Keratinocyte (primary cell): Measurements from ENCODE around the gene FOXP2. TPM values are rescaled to one million over a fixed set of nuclear protein-coding genes. Genes with fewer than 3 reads are reported as not detected.

ENCODE experiments used
- DNase-seq: peaks from one replicate; pipeline ENCODE4 v3.0.0-alpha.2; 2011; ENCODE audit warnings: low read depth, missing footprints, low spot score
- FAIRE-seq: peaks from 2 replicates; lab custom pipeline; 2011; peaks lifted over from hg19 to GRCh38; lab: Jason Lieb, UNC
- H2AFZ ChIP-seq: 2 replicates; pipeline ENCODE4 v1.6.0; 2012; ENCODE audit warnings: low read length, control low read depth, inconsistent platforms; ENCODE audit not compliant: control insufficient read depth
- H3K27ac ChIP-seq: 2 replicates; pipeline ENCODE4 v1.5.1; 2011; ENCODE audit warnings: low read length; ENCODE audit not compliant: control insufficient read depth, insufficient read depth
- H3K27me3 ChIP-seq: 3 replicates; pipeline ENCODE4 v1.6.0; 2011; ENCODE audit warnings: low read length; ENCODE audit not compliant: control insufficient read depth, insufficient read depth; ENCODE audit errors: extremely low read depth
- H3K36me3 ChIP-seq, 2 experiments: 2 replicates in 1 of 2; 3 replicates in 1 of 2; pipeline ENCODE4 v1.5.1; 2011; ENCODE audit warnings: low read length in 2 of 2, mild to moderate bottlenecking in 1 of 2; ENCODE audit not compliant: control insufficient read depth in 2 of 2, insufficient read depth in 2 of 2; ENCODE audit errors: extremely low read depth in 1 of 2
- H3K4me1 ChIP-seq: 3 replicates; pipeline ENCODE4 v1.5.1; 2011; ENCODE audit warnings: low read length; ENCODE audit not compliant: control insufficient read depth, insufficient read depth; ENCODE audit errors: extremely low read depth
- H3K4me2 ChIP-seq: 3 replicates; pipeline ENCODE4 v1.6.0; 2011; ENCODE audit warnings: low read depth, low read length; ENCODE audit not compliant: control insufficient read depth, insufficient read depth; ENCODE audit errors: extremely low read depth
- H3K4me3 ChIP-seq, 3 experiments: fragments of 200-600 bp in 1 of 3; sonication (generic) in 1 of 3; 2 replicates in 2 of 3; 3 replicates in 1 of 3; pipeline ENCODE4 v1.5.1; 2011 to 2016; ENCODE audit warnings: low read length in 3 of 3, mild to moderate bottlenecking in 3 of 3, control low read depth in 2 of 3, inconsistent platforms in 1 of 3, low read depth in 1 of 3, mixed read lengths in 1 of 3, mixed run types in 1 of 3, moderate library complexity in 1 of 3; ENCODE audit not compliant: control insufficient read depth in 2 of 3, insufficient read depth in 2 of 3; ENCODE audit errors: extremely low read depth in 1 of 3
- H3K79me2 ChIP-seq: 2 replicates; pipeline ENCODE4 v1.6.0; 2012; ENCODE audit warnings: low read length; ENCODE audit not compliant: control insufficient read depth, insufficient read depth
- H3K9ac ChIP-seq: 3 replicates; pipeline ENCODE4 v1.6.0; 2011; ENCODE audit warnings: low read length; ENCODE audit not compliant: control insufficient read depth, insufficient read depth; ENCODE audit errors: extremely low read depth
- H3K9me1 ChIP-seq: 3 replicates; pipeline ENCODE4 v1.6.0; 2011; ENCODE audit warnings: low read length; ENCODE audit not compliant: control insufficient read depth, insufficient read depth; ENCODE audit errors: extremely low read depth
- H3K9me3 ChIP-seq: 2 replicates; pipeline ENCODE4 v1.5.1; 2012; ENCODE audit warnings: low read depth, low read length; ENCODE audit not compliant: control insufficient read depth
- H4K20me1 ChIP-seq: 3 replicates; pipeline ENCODE4 v1.6.0; 2011; ENCODE audit warnings: low read length; ENCODE audit not compliant: control insufficient read depth, insufficient read depth; ENCODE audit errors: extremely low read depth
- CTCF ChIP-seq, 3 experiments: IDR thresholded peaks in 1 of 3; conservative IDR thresholded peaks in 1 of 3; optimal IDR thresholded peaks in 1 of 3; 2 replicates in 2 of 3; 3 replicates in 1 of 3; pipeline versions ENCODE3 to v1.5.1; 2011; ENCODE audit warnings: low read length in 3 of 3, mild to moderate bottlenecking in 3 of 3, moderate library complexity in 2 of 3, control low read depth in 1 of 3, inconsistent platforms in 1 of 3; ENCODE audit not compliant: insufficient read depth in 2 of 3; ENCODE audit errors: extremely low read depth in 1 of 3
- EZH2 ChIP-seq: IDR thresholded peaks from one replicate; pipeline ENCODE4 v1.6.1; 2012; ENCODE audit warnings: inconsistent platforms, mild to moderate bottlenecking, low read length, moderate library complexity
- dilution Hi-C: fragments of 300-500 bp; cut with MboI; formaldehyde crosslinking; loops from one replicate; pipeline ENCODE4 v1.7.0; 2020; ENCODE audit warnings: low sequenced_read_pairs; ENCODE audit not compliant: extremely low pct_ligation_motif_present
- polyA plus RNA-seq, 5 experiments: library from polyadenylated mRNA; depleted of rRNA in 3 of 5; stranded (reverse) in 3 of 5; stranded (forward) in 1 of 5; unstranded in 1 of 5; fragments of >200 nt; gene quantifications; 1 replicate in 1 of 5; 2 replicates in 3 of 5; 3 replicates in 1 of 5; pipeline versions ENCODE4 v1.2.1 to v1.2.3, GENCODE V29; 2011 to 2012; ENCODE audit warnings: missing spikeins in 2 of 5, low read depth in 1 of 5, low replicate concordance in 1 of 5

FOXP2 gene
- polyA plus RNA-seq, 1 donor (not counting 4 experiments of a cell fraction or from before 2014, with no cell fraction given): 0.98 TPM

- dilution Hi-C loops: no loop called here
- FAIRE-seq: no peak
Observed at GRCh38 chr7:114720725-114721124, 306.1 kb downstream of the FOXP2 start.

GRCh38 chr7:114722562-114722961 lies 307.9 kb downstream of the FOXP2 start:
- no peaks in the 10 kb centered on the region for H3K79me2 ChIP-seq
- DNase-seq (no peak), FAIRE-seq (no peak)
- no peaks in the 10 kb centered on the region for H3K9me1 ChIP-seq
- H3K4me3 ChIP-seq: no peak overlapping the region
- H3K9ac ChIP-seq: no peak overlapping the region
- no peaks in the 10 kb centered on the region for H4K20me1 ChIP-seq
- H3K27me3 ChIP-seq: no peaks in the 10 kb centered on the region
- no peaks in the 10 kb centered on the region for H3K36me3 ChIP-seq
- H3K27ac ChIP-seq: no peak overlapping the region
- no peaks in the 10 kb centered on the region for H3K9me3 ChIP-seq
- no peaks in the 10 kb centered on the region for H3K4me1 ChIP-seq
- no peak overlapping the region for H3K4me2 ChIP-seq
- dilution Hi-C loops: no loop called here
- no peak overlapping the region for H2AFZ ChIP-seq
- TF ChIP-seq EZH2: no peak
- TF ChIP-seq CTCF (optimal IDR thresholded peaks at IDR 0.05 in 1 of 3, IDR thresholded peaks at IDR 0.05 in 1 of 3, conservative IDR thresholded peaks at IDR 0.05 in 1 of 3; ENCODE audit: extremely low read depth in 1 of 3, insufficient read depth in 2 of 3, low read length in 3 of 3): no peak

More at GRCh38 chr7:114720725-114721124, 306.1 kb downstream of the FOXP2 start:
- Histone ChIP-seq H3K79me2 (no peaks in the 10 kb centered on the region), H3K4me2 (no peak overlapping the region), H3K9ac (no peak overlapping the region), H3K9me1 (no peaks in the 10 kb centered on the region), H3K4me3 (no peak overlapping the region), H2AFZ (no peak overlapping the region), H4K20me1 (no peaks in the 10 kb centered on the region), H3K4me1 (no peaks in the 10 kb centered on the region), H3K36me3 (no peaks in the 10 kb centered on the region), H3K27ac (no peak overlapping the region), H3K9me3 (no peaks in the 10 kb centered on the region), H3K27me3 (no peaks in the 10 kb centered on the region)
- DNase-seq: no peak
- no peak for TF ChIP-seq EZH2
- TF ChIP-seq CTCF (optimal IDR thresholded peaks at IDR 0.05 in 1 of 3, IDR thresholded peaks at IDR 0.05 in 1 of 3, conservative IDR thresholded peaks at IDR 0.05 in 1 of 3; ENCODE audit: extremely low read depth in 1 of 3, insufficient read depth in 2 of 3, low read length in 3 of 3): no peak
